ENCODE results near the gene RFLNA.

DNA sequence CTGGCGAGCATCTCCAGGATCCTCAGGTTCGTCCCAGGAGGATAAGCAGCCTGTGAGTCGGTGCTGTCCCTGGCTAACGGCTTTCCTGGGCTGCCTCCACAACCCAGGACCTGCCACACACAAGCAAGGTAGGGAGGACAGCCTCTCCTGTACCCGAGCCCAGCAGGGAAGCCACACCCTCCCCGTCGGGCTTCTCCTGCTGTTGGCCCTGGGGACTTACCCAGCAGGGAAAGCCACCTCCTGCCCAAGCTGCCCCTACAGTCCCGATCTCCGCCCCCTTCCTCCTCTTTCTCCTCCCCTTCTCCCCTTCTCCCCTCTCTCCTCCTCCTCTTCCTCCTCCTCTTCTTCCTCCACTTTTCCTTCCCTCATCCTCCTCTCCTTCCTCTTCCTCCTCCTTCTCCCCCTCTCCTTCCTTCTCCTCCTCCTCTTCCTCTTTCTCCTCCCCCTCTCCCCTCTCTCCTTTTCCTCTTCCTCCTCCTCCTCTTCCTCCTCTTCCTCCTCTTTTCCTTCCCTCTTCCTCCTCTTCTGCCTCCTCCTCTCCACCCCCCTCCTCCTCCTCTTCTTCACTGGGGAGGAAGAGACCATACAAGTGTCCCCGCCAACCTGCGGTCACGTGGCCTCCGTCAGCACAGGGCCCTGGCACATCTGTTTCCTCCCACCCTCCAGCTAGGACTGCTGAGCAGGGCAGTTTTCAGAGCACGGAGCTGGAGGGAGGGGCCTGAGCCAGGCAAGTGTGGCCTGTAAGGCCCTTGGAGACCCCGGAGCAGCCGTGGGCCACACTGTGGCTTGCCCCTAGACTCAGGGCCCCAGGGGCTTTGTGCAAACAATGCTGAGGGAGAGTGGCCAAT, 17.3 kb upstream of the RFLNA start:
- no peak for TF ChIP-seq CTCF (conservative IDR thresholded peaks at IDR 0.05)
- no peak for TF ChIP-seq ZFX (IDR thresholded peaks at IDR 0.05)
